ENCODE measurements around the gene TMEM235. TPM values are rescaled to one million over a fixed set of nuclear protein-coding genes. Genes with fewer than 3 reads are reported as not detected.

The TMEM235 gene
- total RNA-seq: not detected in 2 replicates

GRCh38 chr17:78230996-78231935 lies at the start of gene TMEM235:
TSS of gene TMEM235 (plus strand) at chr17:78231631. CDS start at chr17:78232024, 393 bp downstream.
- H3K4me3 ChIP-seq (ENCODE audit: low read depth, low read length): no peak within 1 kb of the TSS
- DNase-seq (ENCODE audit: low read depth): no peak
- TF ChIP-seq CTCF (IDR thresholded peaks at IDR 0.05; ENCODE audit: insufficient read depth, low read depth, low read length): no peak

- no peak overlapping the region for H3K4me3 ChIP-seq (ENCODE audit: low read depth, low read length)
- no peak for DNase-seq (ENCODE audit: low read depth)
- no peak for TF ChIP-seq CTCF (IDR thresholded peaks at IDR 0.05; ENCODE audit: insufficient read depth, low read depth, low read length)
These were observed 48.9 kb upstream of the TMEM235 start for GRCh38 chr17:78182504-78182903.

- H3K4me3 ChIP-seq (ENCODE audit: low read depth, low read length): no peak overlapping the region
- DNase-seq (ENCODE audit: low read depth): no peak
- no peak for TF ChIP-seq CTCF (IDR thresholded peaks at IDR 0.05; ENCODE audit: insufficient read depth, low read depth, low read length)
These were observed 47.5 kb upstream of the TMEM235 start for GRCh38 chr17:78183916-78184315.

- no peak for TF ChIP-seq CTCF (IDR thresholded peaks at IDR 0.05; ENCODE audit: insufficient read depth, low read depth, low read length)
- DNase-seq (ENCODE audit: low read depth): no peak
- no peak overlapping the region for H3K4me3 ChIP-seq (ENCODE audit: low read depth, low read length)
These were observed 47.1 kb upstream of the TMEM235 start for GRCh38 chr17:78184351-78184750.

GRCh38 chr17:78184868-78185267 lies 46.6 kb upstream of the TMEM235 start:
- no peak for DNase-seq (ENCODE audit: low read depth)
- no peak for TF ChIP-seq CTCF (IDR thresholded peaks at IDR 0.05; ENCODE audit: insufficient read depth, low read depth, low read length)
- H3K4me3 ChIP-seq (ENCODE audit: low read depth, low read length): no peak overlapping the region

- peak overlapping the region; percentile 77 for H3K4me3 ChIP-seq (ENCODE audit: low read depth, low read length)
- DNase-seq (ENCODE audit: low read depth): no peak
- no peak for TF ChIP-seq CTCF (IDR thresholded peaks at IDR 0.05; ENCODE audit: insufficient read depth, low read depth, low read length)
These were observed 45.3 kb upstream of the TMEM235 start for GRCh38 chr17:78185981-78186691.

Data from fibroblast of villous mesenchyme (primary cell).